NB4 (cell line): Measurements from ENCODE around the gene NOTCH1.
A peak's percentile ranks its signal among the peaks of the same experiment; 100 is the strongest.
"Not testable (repeated sequence)": the region's sequence is repeated elsewhere in the genome, so short reads cannot be mapped to it uniquely, and the experiment has no call there.

ENCODE experiments used
- DNase-seq: peaks from one replicate; pipeline ENCODE4 v3.0.0; 2010; ENCODE audit warnings: low read depth
- H3K4me3 ChIP-seq: one replicate; pipeline ENCODE4 v1.5.1; 2011; ENCODE audit warnings: mild to moderate bottlenecking, low read depth, low read length, moderate library complexity
- MAX ChIP-seq: IDR thresholded peaks from 2 replicates; pipeline ENCODE4 v1.6.1; 2011; ENCODE audit warnings: low read depth, low read length
- MYC ChIP-seq: IDR thresholded peaks from 2 replicates; pipeline ENCODE4 v1.6.1; 2011; ENCODE audit warnings: low read depth, low read length
- POLR2A ChIP-seq: IDR thresholded peaks from 2 replicates; pipeline ENCODE4 v1.6.1; 2011; ENCODE audit warnings: mild to moderate bottlenecking; ENCODE audit not compliant: insufficient read length; ENCODE audit errors: extremely low read depth
- TF ChIP-seq, protein P1 (sequence below): IDR thresholded peaks from one replicate; pipeline ENCODE4 v1.5.1; 2012; ENCODE audit warnings: low read depth, low read length

The NOTCH1 gene

DNA sequence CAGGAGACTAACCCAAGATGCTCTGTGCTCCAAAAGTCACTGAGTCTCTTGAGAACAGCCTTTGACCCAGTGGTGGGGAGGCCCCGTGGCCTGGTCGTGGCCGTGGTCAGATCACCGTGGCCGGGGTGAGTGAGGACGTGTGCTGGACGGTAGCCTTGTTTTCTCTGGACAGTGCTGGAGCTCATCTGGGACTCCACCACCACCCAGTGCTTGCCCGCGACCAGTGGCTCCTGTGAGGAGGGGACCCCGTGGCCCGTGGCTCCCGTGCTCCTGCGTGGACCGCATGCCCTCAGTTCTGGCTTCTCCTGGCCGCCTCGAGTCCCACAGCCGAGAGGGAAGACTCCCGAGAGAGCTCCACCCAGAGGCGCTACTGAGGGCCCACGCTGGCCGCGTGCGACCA lies 15.9 kb upstream of the NOTCH1 start:
- no peak for DNase-seq
- TF ChIP-seq MAX (no peak), POLR2A (no peak), MYC (no peak)
- TF ChIP-seq, protein P1, sequence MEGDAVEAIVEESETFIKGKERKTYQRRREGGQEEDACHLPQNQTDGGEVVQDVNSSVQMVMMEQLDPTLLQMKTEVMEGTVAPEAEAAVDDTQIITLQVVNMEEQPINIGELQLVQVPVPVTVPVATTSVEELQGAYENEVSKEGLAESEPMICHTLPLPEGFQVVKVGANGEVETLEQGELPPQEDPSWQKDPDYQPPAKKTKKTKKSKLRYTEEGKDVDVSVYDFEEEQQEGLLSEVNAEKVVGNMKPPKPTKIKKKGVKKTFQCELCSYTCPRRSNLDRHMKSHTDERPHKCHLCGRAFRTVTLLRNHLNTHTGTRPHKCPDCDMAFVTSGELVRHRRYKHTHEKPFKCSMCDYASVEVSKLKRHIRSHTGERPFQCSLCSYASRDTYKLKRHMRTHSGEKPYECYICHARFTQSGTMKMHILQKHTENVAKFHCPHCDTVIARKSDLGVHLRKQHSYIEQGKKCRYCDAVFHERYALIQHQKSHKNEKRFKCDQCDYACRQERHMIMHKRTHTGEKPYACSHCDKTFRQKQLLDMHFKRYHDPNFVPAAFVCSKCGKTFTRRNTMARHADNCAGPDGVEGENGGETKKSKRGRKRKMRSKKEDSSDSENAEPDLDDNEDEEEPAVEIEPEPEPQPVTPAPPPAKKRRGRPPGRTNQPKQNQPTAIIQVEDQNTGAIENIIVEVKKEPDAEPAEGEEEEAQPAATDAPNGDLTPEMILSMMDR = no peak
- H3K4me3 ChIP-seq = no peak overlapping the region

DNA sequence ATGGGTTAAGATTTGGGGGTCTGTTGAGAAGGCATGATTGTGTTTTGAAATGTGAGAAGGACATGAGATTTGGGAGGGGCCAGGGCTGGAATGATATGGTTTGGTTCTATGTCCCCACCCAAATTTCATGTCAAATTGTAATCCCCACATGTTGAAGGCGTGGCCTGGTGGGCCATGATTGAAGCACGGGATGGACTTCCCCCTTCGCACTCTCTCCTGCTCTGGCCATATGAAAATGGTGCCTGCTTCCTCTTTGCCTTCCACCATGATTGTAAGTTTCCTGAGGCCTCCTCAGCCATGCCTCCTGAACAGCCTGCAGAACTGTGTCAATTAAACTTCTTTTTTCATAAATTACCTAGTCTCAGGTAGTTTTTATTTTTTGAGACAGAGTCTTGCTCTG lies 14.7 kb upstream of the NOTCH1 start:
- no peak overlapping the region for H3K4me3 ChIP-seq
- no peak for DNase-seq
- TF ChIP-seq POLR2A (no peak), MAX (no peak), MYC (no peak)
- TF ChIP-seq, protein P1 = no peak

DNA sequence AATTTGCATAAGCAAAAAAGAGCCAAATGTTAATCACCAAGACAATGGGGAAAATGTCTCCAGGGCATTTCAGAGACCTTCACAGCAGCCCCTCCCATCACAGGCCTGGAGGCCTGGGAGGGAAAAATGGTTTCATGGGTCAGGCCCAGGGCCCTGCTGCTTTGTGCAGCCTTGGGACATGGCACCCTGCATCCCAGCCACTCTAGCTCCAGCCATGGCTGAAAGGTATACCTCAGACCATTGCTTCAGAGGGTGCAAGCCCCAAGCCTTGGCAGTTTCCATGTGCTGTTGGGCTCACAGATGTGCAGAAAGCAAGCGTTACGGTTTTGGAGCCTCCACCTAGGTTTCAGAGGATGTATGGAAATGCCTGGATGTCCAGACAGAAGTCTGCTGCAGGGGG lies 13.5 kb upstream of the NOTCH1 start:
- not testable (repeated sequence) for DNase-seq, H3K4me3 ChIP-seq

DNA sequence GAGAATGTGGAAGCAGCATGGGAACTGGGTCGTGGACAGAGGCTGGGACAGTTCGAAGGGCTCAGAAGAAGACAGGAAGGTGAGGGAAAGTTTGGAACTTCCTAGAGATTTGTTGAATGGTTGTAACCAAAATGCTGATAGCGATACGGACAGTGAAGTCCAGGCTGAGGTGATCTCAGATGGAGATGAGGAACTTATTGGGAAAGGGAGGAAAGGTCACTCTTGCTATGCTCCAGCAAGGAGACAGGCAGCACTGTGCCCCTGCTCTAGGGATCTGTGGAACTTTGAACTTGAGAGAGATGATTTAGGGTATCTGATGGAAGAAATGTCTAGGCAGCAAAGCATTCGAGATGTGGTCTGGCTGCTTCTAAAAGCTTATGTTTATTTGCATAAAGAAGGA lies 13.0 kb upstream of the NOTCH1 start:
- DNase-seq, H3K4me3 ChIP-seq: not testable (repeated sequence)

DNA sequence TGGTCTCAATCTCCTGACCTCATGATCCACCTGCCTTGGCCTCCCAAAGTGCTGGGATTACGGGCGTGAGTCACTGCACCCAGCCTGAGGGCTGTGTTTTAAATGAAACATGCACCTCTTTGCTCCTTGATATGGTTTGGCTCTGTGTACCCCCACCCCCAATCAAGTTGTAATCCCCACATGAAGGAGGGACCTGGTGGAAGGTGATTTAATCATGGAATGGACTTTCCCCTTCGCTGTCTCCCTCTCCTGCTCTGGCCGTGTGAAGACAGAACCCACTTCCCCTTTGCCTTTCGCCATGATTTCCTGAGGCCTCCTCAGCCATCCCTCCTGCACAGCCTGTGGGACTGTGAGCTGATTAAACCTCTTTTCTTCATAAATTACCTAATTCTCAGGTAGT lies 12.5 kb upstream of the NOTCH1 start:
- peak; percentile 73 for DNase-seq

DNA sequence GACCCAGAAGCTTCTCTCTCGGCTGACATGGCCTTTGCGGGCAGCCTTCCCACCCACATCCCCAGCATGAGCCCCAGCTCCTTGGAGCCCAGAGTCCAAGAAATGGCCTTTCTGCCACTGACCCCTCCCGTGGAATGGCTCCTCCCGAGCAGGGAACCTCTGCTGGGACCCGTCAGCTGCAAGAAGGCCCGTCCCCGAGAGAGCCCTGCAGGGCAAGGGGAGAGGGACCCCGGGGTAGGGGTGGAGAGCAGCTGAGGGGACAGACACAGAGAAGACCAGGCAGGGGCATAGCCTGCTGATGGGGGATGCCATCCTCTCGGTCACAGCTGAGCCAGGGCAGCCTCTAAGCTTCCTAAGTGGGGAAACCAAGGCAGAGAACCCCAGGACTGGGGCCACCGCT lies 11.2 kb upstream of the NOTCH1 start:
- H3K4me3 ChIP-seq = no peak overlapping the region
- no peak for TF ChIP-seq POLR2A
- no peak for TF ChIP-seq MAX
- TF ChIP-seq MYC = no peak
- TF ChIP-seq, protein P1 = no peak
- no peak for DNase-seq

More for the DNA sequence above, 12.5 kb upstream of the NOTCH1 start:
- TF ChIP-seq, protein P1 = no peak
- no peak overlapping the region for H3K4me3 ChIP-seq

GRCh38 chr9:136556166-136556565 lies 10.3 kb upstream of the NOTCH1 start:
- no peak overlapping the region for H3K4me3 ChIP-seq
- TF ChIP-seq POLR2A = no peak
- TF ChIP-seq, protein P1 = no peak
- no peak for DNase-seq
